ENCODE measurements around the gene WDR72.

GRCh38 chr15:53512029-53512428 is 247.4 kb downstream of the WDR72 start:
- peak in 1 of 12 donors; percentile 13 for TF ChIP-seq CTCF (IDR thresholded peaks at IDR 0.05)
- no peak for TF ChIP-seq POLR2A (IDR thresholded peaks at IDR 0.05)

Data from heart left ventricle (tissue), 13 donors.